GM03348 (cell line): ENCODE measurements around the gene SMARCA2.

ENCODE experiments used
- DNase-seq: peaks from one replicate; pipeline ENCODE4 v3.0.0; 2012; ENCODE audit warnings: low spot score

The SMARCA2 gene

DNA sequence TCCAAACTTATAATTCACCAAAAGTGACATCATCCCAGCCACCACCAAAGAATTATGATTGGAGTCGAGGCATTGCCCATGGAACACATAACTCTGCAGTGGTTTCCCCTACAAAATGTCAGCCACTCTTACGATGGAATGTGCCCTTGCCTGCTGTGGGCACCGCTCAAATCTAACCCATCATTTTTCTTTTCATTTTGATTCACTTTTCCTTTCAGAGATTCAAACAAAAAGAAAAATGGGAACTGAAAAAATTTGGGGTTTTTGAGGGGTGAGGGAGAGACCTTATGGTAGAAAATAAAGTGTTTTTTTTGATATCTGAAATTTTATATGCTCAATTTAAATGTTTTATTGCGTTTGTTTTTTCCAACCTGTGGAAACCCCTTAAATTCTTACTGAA lies 28.1 kb downstream of the SMARCA2 start:
- DNase-seq = no peak

DNA sequence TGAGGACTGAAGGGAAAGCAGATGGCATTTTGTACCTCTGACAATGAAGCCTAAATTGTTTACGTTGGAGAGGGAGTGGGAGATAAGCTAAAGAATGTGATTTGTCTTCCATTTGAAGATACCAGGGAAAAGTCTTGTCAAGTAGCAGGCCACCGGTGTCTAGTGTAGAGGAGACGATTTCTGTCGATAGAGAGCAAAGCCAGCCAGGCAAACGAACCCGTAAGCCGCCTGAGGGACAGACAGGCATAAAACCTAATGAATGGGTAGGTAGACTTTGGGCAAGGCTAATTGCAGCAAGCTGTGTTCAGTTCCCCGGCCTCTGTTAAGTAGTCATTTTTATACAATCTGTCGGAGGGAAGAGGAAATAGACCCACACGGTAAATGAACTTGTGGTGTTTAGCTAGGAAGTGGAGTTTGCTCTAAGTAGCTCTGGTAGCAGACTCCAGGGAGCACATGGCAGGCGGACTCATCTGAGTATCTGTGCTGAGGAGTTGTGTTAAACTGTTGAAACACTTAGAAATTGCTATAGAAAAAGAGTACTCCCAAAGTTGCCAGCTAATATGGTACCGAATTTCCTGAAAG lies 28.8 kb downstream of the SMARCA2 start:
- DNase-seq = no peak

DNA sequence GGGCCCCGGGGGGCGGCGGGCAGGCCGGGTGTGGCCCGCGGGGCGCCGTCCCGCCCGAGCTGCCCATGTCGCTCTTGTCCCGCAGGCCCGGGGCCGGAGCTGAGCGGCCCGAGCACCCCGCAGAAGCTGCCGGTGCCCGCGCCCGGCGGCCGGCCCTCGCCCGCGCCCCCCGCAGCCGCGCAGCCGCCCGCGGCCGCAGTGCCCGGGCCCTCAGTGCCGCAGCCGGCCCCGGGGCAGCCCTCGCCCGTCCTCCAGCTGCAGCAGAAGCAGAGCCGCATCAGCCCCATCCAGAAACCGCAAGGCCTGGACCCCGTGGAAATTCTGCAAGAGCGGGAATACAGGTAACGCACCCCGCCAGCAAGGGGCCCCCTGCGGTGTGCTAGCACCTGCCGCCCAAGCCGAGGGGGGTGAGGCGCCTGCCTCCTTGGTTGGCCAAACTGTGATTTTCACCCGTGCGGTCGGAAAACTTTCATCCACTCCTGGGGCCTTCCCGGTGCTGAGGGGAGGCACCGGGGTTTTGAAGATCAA lies 32.1 kb downstream of the SMARCA2 start:
- DNase-seq = no peak

DNA sequence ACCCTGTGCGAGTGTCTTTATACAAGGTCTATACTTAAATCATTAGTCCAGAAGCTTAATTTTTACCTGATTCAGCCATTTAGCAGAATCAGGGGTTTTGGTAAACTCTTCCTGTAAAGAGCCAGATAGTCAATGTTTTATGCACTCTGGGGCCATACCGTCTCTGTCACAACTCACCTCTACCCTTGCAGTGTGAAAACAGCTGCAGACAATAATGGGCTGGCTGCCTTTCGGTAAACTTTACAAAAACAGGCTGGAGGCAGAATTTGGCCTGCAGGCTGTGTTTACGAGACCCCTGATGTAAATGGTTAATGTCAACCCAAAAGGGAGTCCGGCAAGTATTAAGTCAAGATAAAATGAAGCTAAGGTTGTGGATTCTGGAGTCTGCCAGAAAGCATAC lies 32.8 kb downstream of the SMARCA2 start:
- DNase-seq = no peak

DNA sequence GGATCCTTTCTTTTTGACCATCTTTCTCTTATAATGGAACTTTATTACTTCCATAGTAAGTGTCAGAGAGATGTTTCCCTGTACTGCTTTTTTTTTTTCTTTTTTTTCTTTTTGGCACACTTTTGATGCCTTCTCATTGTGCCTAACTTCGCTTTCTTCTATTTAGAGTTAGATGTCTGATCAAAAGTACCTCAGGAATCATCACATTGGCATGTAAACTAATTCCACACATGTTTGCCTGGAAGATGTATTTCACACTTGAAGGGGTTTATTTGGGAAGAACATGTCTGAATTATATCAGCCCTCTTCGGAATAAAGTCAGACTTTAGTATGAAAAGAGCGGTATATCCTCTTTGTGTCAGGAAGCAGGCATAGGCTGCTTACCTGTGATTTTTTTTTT lies 35.1 kb downstream of the SMARCA2 start:
- DNase-seq = no peak

- peak; percentile 37 for DNase-seq
These were observed 39.0 kb downstream of the SMARCA2 start for GRCh38 chr9:2053883-2054845.

DNA sequence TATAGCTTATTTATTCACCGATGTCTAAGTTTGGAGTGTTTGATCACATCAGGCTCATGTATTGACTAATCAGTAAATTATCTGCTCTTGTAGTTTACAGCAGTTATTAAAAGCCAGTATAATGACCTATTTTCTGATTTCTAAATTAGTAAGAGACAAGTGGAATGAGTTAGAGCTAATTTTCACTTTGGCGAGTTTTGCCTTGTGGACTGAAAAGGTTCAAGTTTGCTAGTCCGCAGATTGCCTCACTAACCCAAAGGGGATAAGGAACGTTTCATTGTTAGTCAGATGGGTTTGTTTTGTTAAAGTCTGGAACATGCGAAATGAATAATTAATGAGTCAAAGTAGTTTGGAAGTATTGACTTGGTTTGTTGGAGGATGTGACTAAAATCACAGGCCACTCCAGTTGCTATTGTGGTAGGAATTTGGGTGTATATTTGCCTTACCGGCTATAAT lies 40.1 kb downstream of the SMARCA2 start:
- peak; percentile 41 for DNase-seq

GRCh38 chr9:2059274-2059929 lies 44.3 kb downstream of the SMARCA2 start:
- DNase-seq = no peak

- DNase-seq = no peak
These were observed 45.3 kb downstream of the SMARCA2 start for GRCh38 chr9:2060424-2060823.

- no peak for DNase-seq
These were observed 50.6 kb downstream of the SMARCA2 start for GRCh38 chr9:2065704-2066103.

GRCh38 chr9:2066312-2067273 lies 51.4 kb downstream of the SMARCA2 start:
- peak; percentile 61 for DNase-seq

DNA sequence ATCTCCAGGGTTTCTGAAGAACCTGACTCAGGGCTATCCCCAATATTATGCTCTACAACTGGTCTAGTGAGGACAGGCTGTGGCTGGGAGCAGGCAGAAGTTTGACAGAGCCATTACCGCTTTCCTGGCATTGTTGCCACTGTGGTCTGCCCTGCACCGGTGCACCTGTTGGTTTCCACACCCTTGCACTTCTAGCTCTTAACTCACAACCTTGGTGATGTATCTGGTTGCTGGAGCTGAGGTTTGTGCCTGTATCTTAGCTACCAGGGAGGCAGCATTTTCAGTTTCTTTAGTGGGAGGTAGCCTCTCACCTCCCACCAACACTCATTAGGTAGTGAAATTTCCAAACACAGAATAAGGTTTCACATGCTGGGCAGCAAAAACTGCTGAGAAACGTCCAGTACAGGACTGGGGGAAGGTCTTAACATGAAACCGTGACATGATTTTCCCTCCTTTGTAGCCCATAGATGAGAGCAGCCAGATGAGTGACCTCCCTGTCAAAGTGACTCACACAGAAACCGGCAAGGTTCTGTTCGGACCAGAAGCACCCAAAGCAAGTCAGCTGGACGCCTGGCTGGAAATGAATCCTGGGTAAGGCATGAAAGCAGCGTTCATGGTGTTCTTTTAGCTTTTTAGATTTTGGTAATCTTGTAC lies 57.7 kb downstream of the SMARCA2 start:
- no peak for DNase-seq

- DNase-seq = no peak
These were observed 67.6 kb downstream of the SMARCA2 start for GRCh38 chr9:2082772-2083171.

- no peak for DNase-seq
These were observed 68.3 kb downstream of the SMARCA2 start for GRCh38 chr9:2083479-2083878.

DNA sequence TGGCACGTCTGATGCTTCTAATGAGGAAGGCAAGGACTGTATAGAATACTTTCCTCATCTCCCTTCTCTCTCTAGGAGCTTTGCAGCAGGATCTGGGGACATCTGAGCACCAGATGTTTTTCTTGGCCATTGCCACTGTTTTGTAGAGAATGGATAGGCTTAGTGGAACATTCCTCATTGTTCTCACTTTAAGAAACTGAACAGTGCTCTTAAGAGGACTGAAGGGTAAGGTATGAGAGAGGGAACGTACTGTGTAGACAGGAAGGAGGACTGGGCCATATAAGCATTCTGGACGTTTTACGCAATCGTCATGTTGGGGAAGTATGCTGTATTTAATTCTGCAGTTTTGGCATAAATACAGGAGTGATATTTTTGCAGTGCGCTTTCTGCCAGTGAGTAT lies 70.6 kb downstream of the SMARCA2 start:
- DNase-seq = peak; percentile 80

DNA sequence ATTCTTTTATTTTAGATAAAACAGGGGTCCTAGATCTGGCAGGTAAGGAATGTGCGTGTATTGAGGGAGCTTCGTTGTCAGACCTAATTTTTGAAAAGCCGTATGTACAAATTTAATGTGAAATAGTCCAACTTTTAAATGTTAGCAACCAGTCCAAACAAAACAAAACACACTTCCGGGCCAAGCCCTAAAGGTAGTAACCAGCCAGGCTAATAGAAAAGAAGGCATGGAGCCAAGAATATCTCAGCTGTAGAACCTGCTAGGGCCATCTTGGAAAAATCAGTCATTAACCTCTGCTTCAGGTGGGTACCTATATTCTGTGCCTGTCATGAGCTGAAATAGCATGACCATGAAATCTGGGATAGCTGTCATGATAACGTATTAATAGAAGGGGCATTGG lies 71.0 kb downstream of the SMARCA2 start:
- DNase-seq = no peak

DNA sequence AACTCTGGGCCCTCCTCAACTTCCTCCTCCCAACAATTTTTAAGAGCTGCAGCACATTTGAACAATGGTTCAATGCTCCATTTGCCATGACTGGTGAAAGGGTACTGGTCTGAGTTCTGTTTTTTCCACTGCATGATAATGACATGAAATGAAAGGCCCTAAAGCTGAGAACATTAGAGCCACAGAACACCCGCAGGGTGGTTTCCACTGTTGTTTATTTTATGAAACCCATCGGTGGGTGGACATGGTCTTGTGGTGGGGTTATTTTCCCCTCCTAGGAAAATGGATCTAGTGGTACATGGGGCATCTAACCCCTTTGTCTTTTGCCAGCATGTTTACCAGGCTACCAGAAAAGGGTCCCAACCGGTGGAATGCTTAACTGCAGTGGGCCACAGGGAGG lies 71.8 kb downstream of the SMARCA2 start:
- DNase-seq = no peak

DNA sequence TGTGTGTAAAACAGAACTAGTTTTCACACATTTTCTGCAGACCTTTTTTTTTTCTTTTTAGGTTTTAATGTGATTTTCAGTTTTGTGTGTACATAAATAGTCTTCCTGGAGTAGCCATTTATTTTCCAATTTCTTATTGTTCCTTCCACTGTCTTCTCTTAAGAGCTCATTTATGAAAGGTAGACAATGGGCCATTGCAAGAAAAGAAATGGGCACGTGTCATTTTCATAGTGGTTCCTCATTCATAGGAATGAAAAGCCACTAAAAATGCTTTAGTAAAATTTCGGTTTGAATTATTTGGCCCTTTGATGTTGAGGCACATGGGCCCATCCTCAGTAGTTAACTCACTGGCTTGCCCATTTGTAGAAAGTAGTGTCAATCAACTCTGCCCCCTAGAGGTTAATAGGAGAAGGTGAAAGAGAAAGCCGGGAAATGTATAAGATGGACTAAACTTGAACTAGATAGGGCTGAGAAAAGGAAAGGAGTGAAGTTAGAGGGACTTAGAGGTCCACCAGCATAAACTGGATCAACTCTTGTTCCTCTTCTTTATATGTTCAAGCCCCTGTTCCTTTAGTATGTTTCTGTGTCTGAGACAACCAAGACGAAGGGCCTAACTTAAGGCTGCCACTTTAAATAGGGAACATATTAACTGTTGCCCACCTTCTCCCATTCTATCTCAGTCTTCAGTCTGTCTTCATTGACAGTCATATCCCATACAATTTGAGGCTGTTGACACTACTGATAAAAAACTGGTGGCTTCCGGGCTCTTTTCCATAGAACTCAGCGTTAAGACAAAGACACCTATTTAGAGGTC lies 72.6 kb downstream of the SMARCA2 start:
- peak; percentile 24 for DNase-seq

DNA sequence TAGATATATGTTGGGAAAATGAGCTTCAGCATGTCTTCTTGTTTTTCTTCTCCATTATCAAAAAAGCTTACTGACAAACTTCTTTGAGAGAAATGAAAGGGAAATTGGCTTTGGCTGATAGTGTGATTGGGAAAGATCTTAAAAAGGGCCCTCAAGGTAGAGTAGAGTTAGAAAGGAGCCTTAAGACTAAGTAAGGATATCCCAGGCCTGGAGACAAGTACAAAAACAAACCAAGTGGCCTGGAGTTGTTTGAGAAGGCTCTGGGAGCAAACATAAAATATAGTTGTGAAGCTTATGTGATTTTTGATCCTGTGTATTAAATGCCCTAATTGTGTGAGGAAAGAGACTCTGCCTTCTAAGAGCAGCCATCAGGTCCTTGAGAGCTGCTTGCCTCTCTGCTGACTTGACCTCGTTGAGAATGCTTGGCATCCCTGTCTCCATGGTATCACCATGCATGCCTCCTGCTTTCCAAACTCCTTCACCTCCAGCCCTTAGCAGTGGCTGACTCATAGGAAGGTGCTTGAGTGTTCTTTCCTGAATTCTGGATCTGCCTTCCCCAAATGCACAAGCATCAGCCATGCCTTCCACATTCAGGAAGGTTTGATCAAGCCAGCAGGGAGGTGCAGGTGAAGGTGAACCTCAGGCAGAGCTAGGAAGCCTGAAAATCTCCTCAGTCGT lies 78.9 kb downstream of the SMARCA2 start:
- peak; percentile 58 for DNase-seq
